HEK293 (cell line): ENCODE measurements around the gene PBXIP1.

Source experiments
- EGR2 ChIP-seq: fragments of 450-650 bp; formaldehyde crosslinking; IDR thresholded peaks from 2 replicates; pipeline ENCODE4 v1.5.1; 2016; ENCODE audit warnings: low read depth, missing biosample characterization, missing genetic modification characterization
- GLI2 ChIP-seq: fragments of 450-650 bp; formaldehyde crosslinking; IDR thresholded peaks from 2 replicates; pipeline ENCODE4; 2017; ENCODE audit warnings: missing biosample characterization, missing genetic modification characterization, low read depth, borderline replicate concordance
- IKZF3 ChIP-seq: fragments of 450-650 bp; IDR thresholded peaks from 2 replicates; pipeline ENCODE4 v1.5.0; 2018; ENCODE audit warnings: missing biosample characterization, mild to moderate bottlenecking, missing genetic modification characterization, moderate library complexity
- KLF8 ChIP-seq: fragments of 450-650 bp; formaldehyde crosslinking; IDR thresholded peaks from 2 replicates; pipeline ENCODE4 v1.5.1; 2016; ENCODE audit warnings: missing biosample characterization, missing genetic modification characterization
- MZF1 ChIP-seq: fragments of 450-650 bp; formaldehyde crosslinking; IDR thresholded peaks from 2 replicates; pipeline ENCODE4 v1.5.1; 2017; ENCODE audit warnings: missing biosample characterization, missing genetic modification characterization, borderline replicate concordance
- PRDM1 ChIP-seq: fragments of 450-650 bp; formaldehyde crosslinking; IDR thresholded peaks from 2 replicates; pipeline ENCODE4; 2016; ENCODE audit warnings: missing biosample characterization, missing genetic modification characterization
- SP7 ChIP-seq: fragments of 450-650 bp; formaldehyde crosslinking; IDR thresholded peaks from 2 replicates; pipeline ENCODE4 v1.5.1; 2016; ENCODE audit warnings: missing biosample characterization, missing genetic modification characterization
- TCF7L2 ChIP-seq: IDR thresholded peaks from 2 replicates; pipeline ENCODE4 v1.6.1; 2011; ENCODE audit warnings: low read depth, mild to moderate bottlenecking, inconsistent platforms, low read length, moderate library complexity, borderline replicate concordance
- ZBTB21 ChIP-seq: fragments of 450-650 bp; formaldehyde crosslinking; IDR thresholded peaks from 2 replicates; pipeline ENCODE4 v1.5.1; 2017; ENCODE audit warnings: missing biosample characterization, missing genetic modification characterization
- ZEB2 ChIP-seq: fragments of 450-650 bp; formaldehyde crosslinking; IDR thresholded peaks from 2 replicates; pipeline ENCODE4 v1.5.1; 2016; ENCODE audit warnings: missing biosample characterization, missing genetic modification characterization
- ZNF2 ChIP-seq: fragments of 450-650 bp; formaldehyde crosslinking; IDR thresholded peaks from 2 replicates; pipeline ENCODE4 v1.5.1; 2016; ENCODE audit warnings: missing biosample characterization, missing genetic modification characterization
- ZNF350 ChIP-seq: fragments of 450-650 bp; formaldehyde crosslinking; IDR thresholded peaks from 2 replicates; pipeline ENCODE4 v1.5.0; 2017; ENCODE audit warnings: missing biosample characterization, mild to moderate bottlenecking, missing genetic modification characterization
- ZNF391 ChIP-seq: fragments of 450-650 bp; formaldehyde crosslinking; IDR thresholded peaks from 2 replicates; pipeline ENCODE4 v1.5.1; 2016; ENCODE audit warnings: low read depth, missing biosample characterization, missing genetic modification characterization, borderline replicate concordance
- ZNF404 ChIP-seq: fragments of 450-650 bp; formaldehyde crosslinking; IDR thresholded peaks from 2 replicates; pipeline ENCODE4 v1.5.1; 2017; ENCODE audit warnings: missing biosample characterization, missing genetic modification characterization
- ZNF558 ChIP-seq: fragments of 450-650 bp; formaldehyde crosslinking; IDR thresholded peaks from 2 replicates; pipeline ENCODE4 v1.5.1; 2016; ENCODE audit warnings: missing biosample characterization, missing genetic modification characterization
- ZNF596 ChIP-seq: fragments of 450-650 bp; IDR thresholded peaks from 2 replicates; pipeline ENCODE4 v1.5.0; 2018; ENCODE audit warnings: missing biosample characterization, mild to moderate bottlenecking, missing genetic modification characterization, moderate library complexity
- ZNF629 ChIP-seq: fragments of 450-650 bp; formaldehyde crosslinking; IDR thresholded peaks from 2 replicates; pipeline ENCODE4 v1.5.1; 2017; ENCODE audit warnings: missing biosample characterization, missing genetic modification characterization
- ZNF654 ChIP-seq: fragments of 450-650 bp; formaldehyde crosslinking; IDR thresholded peaks from 2 replicates; pipeline ENCODE4 v1.5.1; 2016; ENCODE audit warnings: low read depth, missing biosample characterization, missing genetic modification characterization
- ZNF660 ChIP-seq: fragments of 450-650 bp; IDR thresholded peaks from 2 replicates; pipeline ENCODE4 v1.5.1; 2018; ENCODE audit warnings: missing biosample characterization, mild to moderate bottlenecking, missing genetic modification characterization
- TF ChIP-seq, protein P1 (sequence below): sonication (generic); formaldehyde crosslinking; IDR thresholded peaks from 2 replicates; pipeline ENCODE4 v1.8.1; 2022; ENCODE audit warnings: mild to moderate bottlenecking, moderate library complexity, missing genetic modification reagents
- TF ChIP-seq, protein P2 (sequence below): fragments of 450-650 bp; formaldehyde crosslinking; IDR thresholded peaks from 2 replicates; pipeline ENCODE4 v1.5.1; 2016; ENCODE audit warnings: missing biosample characterization, missing genetic modification characterization
- TF ChIP-seq, protein P3 (sequence below): fragments of 450-650 bp; formaldehyde crosslinking; conservative IDR thresholded peaks from 2 replicates; pipeline ENCODE4 v1.5.1; 2016; ENCODE audit warnings: low read depth, missing biosample characterization, missing genetic modification characterization
- TF ChIP-seq, protein P4 (sequence below): fragments of 450-650 bp; formaldehyde crosslinking; IDR thresholded peaks from 2 replicates; pipeline ENCODE4 v1.5.1; 2016; ENCODE audit warnings: missing biosample characterization, missing genetic modification characterization
- TF ChIP-seq, protein P5 (sequence below): fragments of 450-650 bp; formaldehyde crosslinking; IDR thresholded peaks from 2 replicates; pipeline ENCODE4 v1.5.1; 2016; ENCODE audit warnings: missing biosample characterization, missing genetic modification characterization

The PBXIP1 gene

DNA sequence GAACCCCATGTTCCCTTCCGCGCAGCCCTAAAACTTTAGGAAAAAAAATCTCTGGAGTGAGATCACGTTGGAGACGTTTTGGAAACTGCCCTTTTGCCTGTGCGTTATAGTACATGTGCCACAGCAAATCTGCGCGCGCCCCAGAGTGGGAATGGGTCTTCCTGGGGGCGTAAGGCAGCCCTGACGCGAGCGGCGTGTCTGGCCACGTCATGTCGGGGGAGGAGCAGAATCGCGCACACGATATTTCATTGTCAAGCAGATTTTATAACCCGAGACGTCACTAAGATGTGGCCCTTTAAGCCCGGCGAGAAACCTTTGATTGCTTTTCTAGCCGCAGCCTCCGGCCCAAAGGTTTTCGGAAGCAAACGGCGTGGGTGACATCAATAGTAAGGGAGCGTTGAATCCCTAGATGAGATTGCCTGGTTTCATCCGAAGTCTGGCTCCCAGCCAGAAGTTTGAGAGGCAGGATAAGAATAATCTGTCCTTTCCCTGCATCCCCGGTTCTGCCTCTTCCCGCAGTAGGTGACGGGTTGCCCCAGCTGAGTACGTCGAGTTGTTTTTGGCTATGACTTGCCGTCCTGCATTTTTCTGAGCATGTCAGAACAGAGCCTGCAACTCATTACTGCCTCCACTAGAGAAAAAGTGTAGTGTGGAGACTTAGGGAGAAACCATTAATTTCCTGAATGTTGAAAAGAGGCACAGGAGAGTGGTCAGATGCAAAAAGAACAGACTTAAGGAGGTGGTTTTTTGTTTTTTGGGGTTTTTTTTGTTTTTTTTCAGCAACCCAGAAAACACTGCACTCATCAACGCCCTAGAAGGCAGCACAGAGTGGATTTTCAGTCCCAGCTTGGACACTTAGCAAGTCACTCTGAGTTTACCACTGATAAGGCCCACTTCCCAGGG, 18.6 kb downstream of the PBXIP1 start (continued):
- TF ChIP-seq IKZF3 (tag by site-specific recombination) (peak; percentile 75; the same call in 1 of the 2 replicates), ZNF2 (no peak), ZNF654 (tag by site-specific recombination) (no peak), ZNF391 (tag by site-specific recombination) (no peak), ZNF404 (no peak), ZBTB21 (tag by site-specific recombination) (peak; percentile 98), ZNF660 (tag by site-specific recombination) (peak; percentile 78), GLI2 (tag by site-specific recombination) (no peak), MZF1 (tag by site-specific recombination) (peak; percentile 88), SP7 (0 out of 2 replicates have a peak, but pooled peaks have one; percentile 46), ZEB2 (peak; percentile 60), KLF8 (peak; percentile 86; the same call in 1 of the 2 replicates), ZNF629 (tag by site-specific recombination) (peak; percentile 99), ZNF350 (tag by site-specific recombination) (no peak), TCF7L2 (peak; percentile 57; the same call in 1 of the 2 replicates), ZNF596 (tag by site-specific recombination) (no peak), EGR2 (peak; percentile 78), PRDM1 (tag by site-specific recombination) (peak; percentile 64; the same call in 1 of the 2 replicates), ZNF558 (tag by site-specific recombination) (0 out of 2 replicates have a peak, but pooled peaks have one; percentile 15)
- TF ChIP-seq, protein P1, sequence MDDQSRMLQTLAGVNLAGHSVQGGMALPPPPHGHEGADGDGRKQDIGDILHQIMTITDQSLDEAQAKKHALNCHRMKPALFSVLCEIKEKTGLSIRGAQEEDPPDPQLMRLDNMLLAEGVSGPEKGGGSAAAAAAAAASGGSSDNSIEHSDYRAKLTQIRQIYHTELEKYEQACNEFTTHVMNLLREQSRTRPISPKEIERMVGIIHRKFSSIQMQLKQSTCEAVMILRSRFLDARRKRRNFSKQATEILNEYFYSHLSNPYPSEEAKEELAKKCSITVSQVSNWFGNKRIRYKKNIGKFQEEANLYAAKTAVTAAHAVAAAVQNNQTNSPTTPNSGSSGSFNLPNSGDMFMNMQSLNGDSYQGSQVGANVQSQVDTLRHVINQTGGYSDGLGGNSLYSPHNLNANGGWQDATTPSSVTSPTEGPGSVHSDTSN (CRISPR knock-in tag): peak; percentile 52; the same call in 1 of the 2 replicates
- TF ChIP-seq, protein P2, sequence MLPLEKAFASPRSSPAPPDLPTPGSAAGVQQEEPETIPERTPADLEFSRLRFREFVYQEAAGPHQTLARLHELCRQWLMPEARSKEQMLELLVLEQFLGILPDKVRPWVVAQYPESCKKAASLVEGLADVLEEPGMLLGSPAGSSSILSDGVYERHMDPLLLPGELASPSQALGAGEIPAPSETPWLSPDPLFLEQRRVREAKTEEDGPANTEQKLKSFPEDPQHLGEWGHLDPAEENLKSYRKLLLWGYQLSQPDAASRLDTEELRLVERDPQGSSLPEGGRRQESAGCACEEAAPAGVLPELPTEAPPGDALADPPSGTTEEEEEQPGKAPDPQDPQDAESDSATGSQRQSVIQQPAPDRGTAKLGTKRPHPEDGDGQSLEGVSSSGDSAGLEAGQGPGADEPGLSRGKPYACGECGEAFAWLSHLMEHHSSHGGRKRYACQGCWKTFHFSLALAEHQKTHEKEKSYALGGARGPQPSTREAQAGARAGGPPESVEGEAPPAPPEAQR (tag by site-specific recombination): peak; percentile 70; the same call in 1 of the 2 replicates
- TF ChIP-seq, protein P3, sequence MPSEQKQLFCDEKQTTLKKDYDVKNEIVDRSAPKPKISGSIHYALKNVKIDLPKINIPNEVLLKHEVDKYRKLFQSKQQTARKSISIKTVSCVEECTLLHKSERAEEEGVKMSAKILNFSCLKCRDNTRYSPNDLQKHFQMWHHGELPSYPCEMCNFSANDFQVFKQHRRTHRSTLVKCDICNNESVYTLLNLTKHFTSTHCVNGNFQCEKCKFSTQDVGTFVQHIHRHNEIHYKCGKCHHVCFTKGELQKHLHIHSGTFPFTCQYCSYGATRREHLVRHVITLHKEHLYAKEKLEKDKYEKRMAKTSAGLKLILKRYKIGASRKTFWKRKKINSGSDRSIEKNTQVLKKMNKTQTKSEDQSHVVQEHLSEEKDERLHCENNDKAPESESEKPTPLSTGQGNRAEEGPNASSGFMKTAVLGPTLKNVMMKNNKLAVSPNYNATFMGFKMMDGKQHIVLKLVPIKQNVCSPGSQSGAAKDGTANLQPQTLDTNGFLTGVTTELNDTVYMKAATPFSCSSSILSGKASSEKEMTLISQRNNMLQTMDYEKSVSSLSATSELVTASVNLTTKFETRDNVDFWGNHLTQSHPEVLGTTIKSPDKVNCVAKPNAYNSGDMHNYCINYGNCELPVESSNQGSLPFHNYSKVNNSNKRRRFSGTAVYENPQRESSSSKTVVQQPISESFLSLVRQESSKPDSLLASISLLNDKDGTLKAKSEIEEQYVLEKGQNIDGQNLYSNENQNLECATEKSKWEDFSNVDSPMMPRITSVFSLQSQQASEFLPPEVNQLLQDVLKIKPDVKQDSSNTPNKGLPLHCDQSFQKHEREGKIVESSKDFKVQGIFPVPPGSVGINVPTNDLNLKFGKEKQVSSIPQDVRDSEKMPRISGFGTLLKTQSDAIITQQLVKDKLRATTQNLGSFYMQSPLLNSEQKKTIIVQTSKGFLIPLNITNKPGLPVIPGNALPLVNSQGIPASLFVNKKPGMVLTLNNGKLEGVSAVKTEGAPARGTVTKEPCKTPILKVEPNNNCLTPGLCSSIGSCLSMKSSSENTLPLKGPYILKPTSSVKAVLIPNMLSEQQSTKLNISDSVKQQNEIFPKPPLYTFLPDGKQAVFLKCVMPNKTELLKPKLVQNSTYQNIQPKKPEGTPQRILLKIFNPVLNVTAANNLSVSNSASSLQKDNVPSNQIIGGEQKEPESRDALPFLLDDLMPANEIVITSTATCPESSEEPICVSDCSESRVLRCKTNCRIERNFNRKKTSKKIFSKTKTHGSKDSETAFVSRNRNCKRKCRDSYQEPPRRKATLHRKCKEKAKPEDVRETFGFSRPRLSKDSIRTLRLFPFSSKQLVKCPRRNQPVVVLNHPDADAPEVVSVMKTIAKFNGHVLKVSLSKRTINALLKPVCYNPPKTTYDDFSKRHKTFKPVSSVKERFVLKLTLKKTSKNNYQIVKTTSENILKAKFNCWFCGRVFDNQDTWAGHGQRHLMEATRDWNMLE: peak; percentile 41
- TF ChIP-seq, protein P4, sequence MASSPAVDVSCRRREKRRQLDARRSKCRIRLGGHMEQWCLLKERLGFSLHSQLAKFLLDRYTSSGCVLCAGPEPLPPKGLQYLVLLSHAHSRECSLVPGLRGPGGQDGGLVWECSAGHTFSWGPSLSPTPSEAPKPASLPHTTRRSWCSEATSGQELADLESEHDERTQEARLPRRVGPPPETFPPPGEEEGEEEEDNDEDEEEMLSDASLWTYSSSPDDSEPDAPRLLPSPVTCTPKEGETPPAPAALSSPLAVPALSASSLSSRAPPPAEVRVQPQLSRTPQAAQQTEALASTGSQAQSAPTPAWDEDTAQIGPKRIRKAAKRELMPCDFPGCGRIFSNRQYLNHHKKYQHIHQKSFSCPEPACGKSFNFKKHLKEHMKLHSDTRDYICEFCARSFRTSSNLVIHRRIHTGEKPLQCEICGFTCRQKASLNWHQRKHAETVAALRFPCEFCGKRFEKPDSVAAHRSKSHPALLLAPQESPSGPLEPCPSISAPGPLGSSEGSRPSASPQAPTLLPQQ (tag by site-specific recombination): no peak
- TF ChIP-seq, protein P5, sequence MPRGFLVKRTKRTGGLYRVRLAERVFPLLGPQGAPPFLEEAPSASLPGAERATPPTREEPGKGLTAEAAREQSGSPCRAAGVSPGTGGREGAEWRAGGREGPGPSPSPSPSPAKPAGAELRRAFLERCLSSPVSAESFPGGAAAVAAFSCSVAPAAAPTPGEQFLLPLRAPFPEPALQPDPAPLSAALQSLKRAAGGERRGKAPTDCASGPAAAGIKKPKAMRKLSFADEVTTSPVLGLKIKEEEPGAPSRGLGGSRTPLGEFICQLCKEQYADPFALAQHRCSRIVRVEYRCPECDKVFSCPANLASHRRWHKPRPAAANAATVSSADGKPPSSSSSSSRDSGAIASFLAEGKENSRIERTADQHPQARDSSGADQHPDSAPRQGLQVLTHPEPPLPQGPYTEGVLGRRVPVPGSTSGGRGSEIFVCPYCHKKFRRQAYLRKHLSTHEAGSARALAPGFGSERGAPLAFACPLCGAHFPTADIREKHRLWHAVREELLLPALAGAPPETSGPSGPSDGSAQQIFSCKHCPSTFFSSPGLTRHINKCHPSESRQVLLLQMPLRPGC: no peak
